Measurements from ENCODE around the gene RARRES1. TPM values are rescaled to one million over a fixed set of nuclear protein-coding genes. Genes with fewer than 3 reads are reported as not detected.

Gene RARRES1
- total and polyA plus RNA-seq, 9 donors = 2.2 to 9.4 (median 4.1) TPM

- WGBS (ENCODE audit: insufficient coverage) = no CpG with 5 or more reads among the region's 7 CpGs
- DNase-seq = peak; percentile 86
- Histone ChIP-seq H3K27ac (ENCODE audit: low read length) (peak overlapping the region; percentile 66), H3K4me3 (ENCODE audit: low read length) (no peak overlapping the region), H3K27me3 (ENCODE audit: control insufficient read depth, insufficient read depth, low read length) (no peaks in the 10 kb centered on the region), H3K4me1 (ENCODE audit: control insufficient read depth, insufficient read depth, low read length) (peaks cover 15% of the 10 kb centered on the region), H3K36me3 (ENCODE audit: control insufficient read depth, insufficient read depth, low read length) (no peaks in the 10 kb centered on the region), H3K9me3 (replicated peaks; ENCODE audit: control insufficient read depth, low read depth, low read length) (no peaks in the 10 kb centered on the region)
Observed at GRCh38 chr3:158773845-158774830, 41.9 kb upstream of the RARRES1 start.

- Histone ChIP-seq H3K4me1 (ENCODE audit: control insufficient read depth, insufficient read depth, low read length) (peaks cover 25% of the 10 kb centered on the region), H3K9me3 (replicated peaks; ENCODE audit: control insufficient read depth, low read depth, low read length) (no peaks in the 10 kb centered on the region), H3K36me3 (ENCODE audit: control insufficient read depth, insufficient read depth, low read length) (no peaks in the 10 kb centered on the region), H3K27ac (ENCODE audit: low read length) (no peak overlapping the region), H3K27me3 (ENCODE audit: control insufficient read depth, insufficient read depth, low read length) (no peaks in the 10 kb centered on the region), H3K4me3 (ENCODE audit: low read length) (no peak overlapping the region)
- DNase-seq = no peak
Observed at GRCh38 chr3:158773166-158773565, 40.9 kb upstream of the RARRES1 start.

- no peak overlapping the region for H3K27ac ChIP-seq (ENCODE audit: low read length)
- H3K4me3 ChIP-seq (ENCODE audit: low read length) = no peak overlapping the region
- H3K9me3 ChIP-seq (replicated peaks; ENCODE audit: control insufficient read depth, low read depth, low read length) = no peaks in the 10 kb centered on the region
- H3K27me3 ChIP-seq (ENCODE audit: control insufficient read depth, insufficient read depth, low read length) = no peaks in the 10 kb centered on the region
- 89% methylated on average over 1 of the region's 3 CpGs for WGBS (ENCODE audit: insufficient coverage)
- H3K36me3 ChIP-seq (ENCODE audit: control insufficient read depth, insufficient read depth, low read length) = no peaks in the 10 kb centered on the region
- no peak for DNase-seq
- peaks cover 30% of the 10 kb centered on the region for H3K4me1 ChIP-seq (ENCODE audit: control insufficient read depth, insufficient read depth, low read length)
Observed at GRCh38 chr3:158771982-158772381, 39.7 kb upstream of the RARRES1 start.

- DNase-seq = no peak
- no peak overlapping the region for H3K27ac ChIP-seq (ENCODE audit: low read length)
- WGBS (ENCODE audit: insufficient coverage) = 56% methylated on average over 1 of the region's 1 CpG
Observed at GRCh38 chr3:158771577-158771976, 39.3 kb upstream of the RARRES1 start.

GRCh38 chr3:158770741-158771350, 38.6 kb upstream of the RARRES1 start:
- no peaks in the 10 kb centered on the region for H3K27me3 ChIP-seq (ENCODE audit: control insufficient read depth, insufficient read depth, low read length)
- H3K9me3 ChIP-seq (replicated peaks; ENCODE audit: control insufficient read depth, low read depth, low read length) = no peaks in the 10 kb centered on the region
- no peaks in the 10 kb centered on the region for H3K36me3 ChIP-seq (ENCODE audit: control insufficient read depth, insufficient read depth, low read length)
- H3K4me3 ChIP-seq (ENCODE audit: low read length) = no peak overlapping the region
- WGBS (ENCODE audit: insufficient coverage) = 82% methylated on average over 2 of the region's 4 CpGs
- no peak overlapping the region for H3K27ac ChIP-seq (ENCODE audit: low read length)
- H3K4me1 ChIP-seq (ENCODE audit: control insufficient read depth, insufficient read depth, low read length) = peaks cover 32% of the 10 kb centered on the region
- no peak for DNase-seq

More at GRCh38 chr3:158771577-158771976, 39.3 kb upstream of the RARRES1 start:
- H3K27me3 ChIP-seq (ENCODE audit: control insufficient read depth, insufficient read depth, low read length) = no peaks in the 10 kb centered on the region
- H3K36me3 ChIP-seq (ENCODE audit: control insufficient read depth, insufficient read depth, low read length) = no peaks in the 10 kb centered on the region
- H3K9me3 ChIP-seq (replicated peaks; ENCODE audit: control insufficient read depth, low read depth, low read length) = no peaks in the 10 kb centered on the region
- H3K4me1 ChIP-seq (ENCODE audit: control insufficient read depth, insufficient read depth, low read length) = peaks cover 32% of the 10 kb centered on the region
- H3K4me3 ChIP-seq (ENCODE audit: low read length) = no peak overlapping the region

GRCh38 chr3:158769952-158770740, 37.9 kb upstream of the RARRES1 start:
- H3K27me3 ChIP-seq (ENCODE audit: control insufficient read depth, insufficient read depth, low read length) = no peaks in the 10 kb centered on the region
- H3K9me3 ChIP-seq (replicated peaks; ENCODE audit: control insufficient read depth, low read depth, low read length) = no peaks in the 10 kb centered on the region
- WGBS (ENCODE audit: insufficient coverage) = 90% methylated on average over 1 of the region's 10 CpGs
- H3K4me1 ChIP-seq (ENCODE audit: control insufficient read depth, insufficient read depth, low read length) = peaks cover 34% of the 10 kb centered on the region
- DNase-seq = peak; percentile 30
- peak overlapping the region; percentile 94 for H3K27ac ChIP-seq (ENCODE audit: low read length)
- no peak overlapping the region for H3K4me3 ChIP-seq (ENCODE audit: low read length)
- no peaks in the 10 kb centered on the region for H3K36me3 ChIP-seq (ENCODE audit: control insufficient read depth, insufficient read depth, low read length)

GRCh38 chr3:158769549-158769948, 37.3 kb upstream of the RARRES1 start:
- DNase-seq = peak; percentile 35
- H3K27ac ChIP-seq (ENCODE audit: low read length) = peak overlapping the region; percentile 94
- no peaks in the 10 kb centered on the region for H3K9me3 ChIP-seq (replicated peaks; ENCODE audit: control insufficient read depth, low read depth, low read length)
- no peak overlapping the region for H3K4me3 ChIP-seq (ENCODE audit: low read length)
- H3K4me1 ChIP-seq (ENCODE audit: control insufficient read depth, insufficient read depth, low read length) = peaks cover 34% of the 10 kb centered on the region
- WGBS (ENCODE audit: insufficient coverage) = 67% methylated on average over 1 of the region's 4 CpGs
- H3K36me3 ChIP-seq (ENCODE audit: control insufficient read depth, insufficient read depth, low read length) = no peaks in the 10 kb centered on the region
- no peaks in the 10 kb centered on the region for H3K27me3 ChIP-seq (ENCODE audit: control insufficient read depth, insufficient read depth, low read length)

GRCh38 chr3:158768881-158769543, 36.8 kb upstream of the RARRES1 start:
- H3K4me1 ChIP-seq (ENCODE audit: control insufficient read depth, insufficient read depth, low read length) = peaks cover 34% of the 10 kb centered on the region
- no peaks in the 10 kb centered on the region for H3K9me3 ChIP-seq (replicated peaks; ENCODE audit: control insufficient read depth, low read depth, low read length)
- H3K27ac ChIP-seq (ENCODE audit: low read length) = peak overlapping the region; percentile 94
- peak; percentile 98 for DNase-seq
- no peaks in the 10 kb centered on the region for H3K36me3 ChIP-seq (ENCODE audit: control insufficient read depth, insufficient read depth, low read length)
- no CpG with 5 or more reads among the region's 8 CpGs for WGBS (ENCODE audit: insufficient coverage)
- H3K27me3 ChIP-seq (ENCODE audit: control insufficient read depth, insufficient read depth, low read length) = no peaks in the 10 kb centered on the region
- H3K4me3 ChIP-seq (ENCODE audit: low read length) = no peak overlapping the region

- Histone ChIP-seq H3K4me3 (ENCODE audit: low read length) (no peak overlapping the region), H3K4me1 (ENCODE audit: control insufficient read depth, insufficient read depth, low read length) (peaks cover 33% of the 10 kb centered on the region)
Observed at GRCh38 chr3:158768361-158768787, 36.1 kb upstream of the RARRES1 start.

More at GRCh38 chr3:158768361-158768787, 36.1 kb upstream of the RARRES1 start:
- peak overlapping the region; percentile 94 for H3K27ac ChIP-seq (ENCODE audit: low read length)
- H3K36me3 ChIP-seq (ENCODE audit: control insufficient read depth, insufficient read depth, low read length) = no peaks in the 10 kb centered on the region
- H3K9me3 ChIP-seq (replicated peaks; ENCODE audit: control insufficient read depth, low read depth, low read length) = no peaks in the 10 kb centered on the region
- no peaks in the 10 kb centered on the region for H3K27me3 ChIP-seq (ENCODE audit: control insufficient read depth, insufficient read depth, low read length)
- 22% methylated on average over 1 of the region's 7 CpGs for WGBS (ENCODE audit: insufficient coverage)
- DNase-seq = peak; percentile 90
